Astrocyte of the cerebellum (primary cell): Measurements from ENCODE around the gene CDC42BPA.

ENCODE experiments used
- DNase-seq: peaks from one replicate; pipeline ENCODE4 v3.0.0-alpha.2; 2011; ENCODE audit warnings: low read depth
- H3K4me3 ChIP-seq: 2 replicates; pipeline ENCODE4 v1.5.1; 2011; ENCODE audit warnings: mild to moderate bottlenecking, low read depth, low read length, moderate library complexity
- in situ Hi-C: cut with HindIII; loops from 2 replicates; pipeline ENCODE4 v1.10.0; 2017; ENCODE audit warnings: low sequenced_read_pairs
- TF ChIP-seq, protein P1 (sequence below): IDR thresholded peaks from 2 replicates; pipeline ENCODE4 v1.5.1; 2012; ENCODE audit warnings: low read length, low read depth, moderate library complexity, mild to moderate bottlenecking; ENCODE audit errors: missing control alignments

The CDC42BPA gene

GRCh38 chr1:226967665-226968064 is 350.6 kb downstream of the CDC42BPA start:
- TF ChIP-seq, protein P1, sequence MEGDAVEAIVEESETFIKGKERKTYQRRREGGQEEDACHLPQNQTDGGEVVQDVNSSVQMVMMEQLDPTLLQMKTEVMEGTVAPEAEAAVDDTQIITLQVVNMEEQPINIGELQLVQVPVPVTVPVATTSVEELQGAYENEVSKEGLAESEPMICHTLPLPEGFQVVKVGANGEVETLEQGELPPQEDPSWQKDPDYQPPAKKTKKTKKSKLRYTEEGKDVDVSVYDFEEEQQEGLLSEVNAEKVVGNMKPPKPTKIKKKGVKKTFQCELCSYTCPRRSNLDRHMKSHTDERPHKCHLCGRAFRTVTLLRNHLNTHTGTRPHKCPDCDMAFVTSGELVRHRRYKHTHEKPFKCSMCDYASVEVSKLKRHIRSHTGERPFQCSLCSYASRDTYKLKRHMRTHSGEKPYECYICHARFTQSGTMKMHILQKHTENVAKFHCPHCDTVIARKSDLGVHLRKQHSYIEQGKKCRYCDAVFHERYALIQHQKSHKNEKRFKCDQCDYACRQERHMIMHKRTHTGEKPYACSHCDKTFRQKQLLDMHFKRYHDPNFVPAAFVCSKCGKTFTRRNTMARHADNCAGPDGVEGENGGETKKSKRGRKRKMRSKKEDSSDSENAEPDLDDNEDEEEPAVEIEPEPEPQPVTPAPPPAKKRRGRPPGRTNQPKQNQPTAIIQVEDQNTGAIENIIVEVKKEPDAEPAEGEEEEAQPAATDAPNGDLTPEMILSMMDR: no peak
- DNase-seq: no peak
- in situ Hi-C loops: no loop called here
- H3K4me3 ChIP-seq: no peak overlapping the region

DNA sequence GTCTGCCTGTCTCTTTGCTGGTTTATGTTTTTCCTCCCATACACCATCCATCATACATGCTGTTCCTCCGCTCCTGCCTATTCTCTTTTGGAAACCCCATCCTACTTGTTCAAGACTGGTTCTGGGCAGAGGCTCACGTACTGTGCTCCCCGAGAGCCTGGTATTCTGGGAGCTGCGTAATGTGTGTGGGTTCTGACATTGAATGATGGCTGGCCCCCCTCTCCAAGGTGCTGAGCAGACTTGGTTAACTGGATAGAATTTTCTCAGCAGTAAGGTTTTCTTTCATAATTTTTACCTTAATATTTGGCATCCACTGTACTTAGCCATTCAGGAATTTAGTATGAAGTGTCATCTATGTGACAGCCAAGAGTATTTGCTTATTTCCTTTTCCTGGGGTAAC is 351.6 kb downstream of the CDC42BPA start:
- in situ Hi-C loops: no loop called here
- no peak for DNase-seq
- TF ChIP-seq, protein P1: no peak
- H3K4me3 ChIP-seq: no peak overlapping the region

DNA sequence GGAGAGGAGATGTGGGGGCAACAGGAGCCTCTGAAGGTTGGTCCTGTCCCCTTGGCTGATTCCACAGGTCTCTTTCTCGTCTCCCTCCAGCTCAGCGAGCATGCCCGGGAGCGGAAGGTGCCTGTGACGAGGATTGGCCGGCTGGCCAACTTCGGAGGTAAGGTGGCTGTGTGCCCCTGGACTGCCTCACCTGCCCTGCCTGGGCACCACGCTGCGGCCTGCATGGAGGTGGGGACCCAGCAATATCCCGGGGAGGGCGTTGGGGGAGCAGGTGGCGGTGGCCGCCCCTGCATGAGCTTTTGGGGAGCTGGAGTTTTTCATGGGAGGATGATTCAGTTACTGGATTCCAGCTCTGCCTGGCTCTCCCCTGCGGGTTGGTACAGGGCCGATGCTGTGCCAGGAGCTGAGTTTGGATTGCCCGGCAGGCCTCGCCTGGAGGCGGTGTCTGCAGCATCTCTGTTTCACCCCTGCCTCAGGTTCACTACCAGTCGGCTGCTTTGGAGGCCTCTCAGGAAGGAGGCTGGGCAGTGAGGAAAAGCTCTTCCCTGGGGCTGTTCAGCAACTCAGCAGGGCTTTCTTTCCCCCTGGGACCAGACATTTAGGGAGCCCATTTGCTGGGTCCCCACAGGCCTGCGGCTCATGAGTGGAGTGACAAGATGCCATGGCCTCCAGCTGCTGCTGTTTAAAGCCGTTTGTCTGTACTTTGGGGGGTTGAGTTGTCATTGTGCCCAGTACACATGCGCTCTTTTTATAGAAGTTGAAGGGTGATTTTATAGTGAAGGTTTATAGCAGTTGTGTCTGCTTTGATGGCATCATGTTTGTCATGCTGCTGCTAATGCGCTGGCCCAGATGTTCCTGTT is 352.5 kb downstream of the CDC42BPA start:
- DNase-seq: no peak
- no peak overlapping the region for H3K4me3 ChIP-seq
- in situ Hi-C loops: no loop called here
- TF ChIP-seq, protein P1: no peak

DNA sequence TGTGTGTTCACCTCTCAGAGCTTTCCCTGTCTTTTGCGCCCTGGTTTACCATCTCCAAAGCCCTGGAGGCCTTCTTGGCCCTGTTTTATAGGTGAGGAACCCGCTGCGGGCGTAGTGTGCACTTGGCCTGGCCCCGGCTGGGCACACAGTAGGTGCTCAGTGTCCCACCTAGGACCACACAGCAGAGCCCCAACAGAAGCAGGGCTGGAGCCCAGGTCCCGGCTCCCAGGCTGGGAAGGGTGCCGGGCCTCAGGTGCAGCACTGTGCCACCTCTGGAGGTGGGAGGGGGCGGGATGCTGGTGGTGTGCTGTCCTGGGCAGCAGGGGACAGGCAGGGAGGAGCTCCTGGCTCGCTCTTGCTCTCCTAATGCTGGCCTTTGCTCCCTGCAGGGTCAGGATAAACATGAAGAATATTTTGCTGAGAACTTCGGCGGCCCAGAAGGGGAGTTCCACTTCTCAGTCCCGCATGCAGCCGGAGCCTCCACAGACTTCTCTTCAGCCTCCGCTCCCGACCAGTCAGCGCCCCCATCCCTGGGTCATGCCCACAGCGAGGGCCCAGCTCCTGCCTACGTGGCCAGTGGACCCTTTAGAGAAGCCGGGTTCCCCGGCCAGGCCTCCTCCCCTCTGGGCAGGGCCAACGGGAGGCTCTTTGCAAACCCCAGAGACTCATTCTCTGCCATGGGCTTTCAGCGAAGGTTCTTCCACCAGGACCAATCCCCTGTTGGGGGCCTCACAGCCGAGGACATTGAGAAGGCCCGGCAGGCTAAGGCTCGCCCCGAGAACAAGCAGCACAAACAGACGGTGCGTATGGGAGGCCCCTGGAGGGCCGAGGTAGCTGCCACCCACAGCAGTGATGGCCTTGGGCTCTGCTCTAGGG is 353.4 kb downstream of the CDC42BPA start:
- H3K4me3 ChIP-seq: no peak overlapping the region
- in situ Hi-C loops: no loop called here
- TF ChIP-seq, protein P1: no peak
- DNase-seq: no peak

- no peak for DNase-seq
- in situ Hi-C loops: no loop called here
- TF ChIP-seq, protein P1: no peak
- H3K4me3 ChIP-seq: no peak overlapping the region
Observed at GRCh38 chr1:226964068-226964425, 354.2 kb downstream of the CDC42BPA start.

GRCh38 chr1:226962421-226963391 is 355.6 kb downstream of the CDC42BPA start:
- in situ Hi-C loops: no loop called here
- TF ChIP-seq, protein P1: no peak
- DNase-seq: no peak
- H3K4me3 ChIP-seq: no peak overlapping the region
